Stimulated activated CD8-positive, alpha-beta memory T cell treated with anti-CD3 and anti-CD28 coated beads, Interleukin-15, amount 100 ng/mL, for 4 hours (primary cell): ENCODE measurements around the gene CYP26B1.

Experiments used
- DNase-seq, 2 donors: peaks; one replicate each; pipeline ENCODE4 v3.0.0-alpha.2; 2020; ENCODE audit warnings: low read depth in 2 of 2

The CYP26B1 gene

DNA sequence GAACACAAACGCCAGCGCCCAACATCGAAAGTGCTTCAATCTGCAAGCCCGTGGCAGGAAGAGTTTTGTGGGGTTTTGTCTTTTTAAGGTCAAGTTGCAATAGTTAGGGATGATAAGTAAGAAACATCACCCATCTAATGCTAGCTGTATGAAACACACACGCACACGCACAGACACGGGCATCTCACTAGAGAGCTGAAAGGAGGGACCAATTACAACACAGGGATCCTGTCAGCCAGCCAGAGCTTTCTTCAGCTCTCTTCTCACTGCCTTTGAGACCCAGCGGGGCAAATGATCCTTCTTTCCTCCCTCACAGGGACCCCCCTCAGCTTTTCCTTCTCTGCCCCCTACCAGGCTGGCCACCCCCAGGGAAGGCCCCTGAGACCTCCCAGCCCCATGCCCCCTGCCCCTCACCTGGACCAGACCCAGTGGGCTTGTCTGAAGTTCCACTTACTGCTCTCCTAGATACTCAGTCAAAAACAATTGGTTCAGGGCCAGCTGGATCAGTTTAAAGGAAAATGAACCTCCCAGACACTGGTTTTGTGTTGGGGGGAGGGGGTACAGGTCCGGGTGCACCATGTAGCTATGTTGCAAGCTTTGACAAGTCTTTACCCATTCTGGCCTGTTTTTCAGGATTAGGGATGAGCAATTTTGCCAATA, 17.9 kb downstream of the CYP26B1 start:
- DNase-seq, result no peak

DNA sequence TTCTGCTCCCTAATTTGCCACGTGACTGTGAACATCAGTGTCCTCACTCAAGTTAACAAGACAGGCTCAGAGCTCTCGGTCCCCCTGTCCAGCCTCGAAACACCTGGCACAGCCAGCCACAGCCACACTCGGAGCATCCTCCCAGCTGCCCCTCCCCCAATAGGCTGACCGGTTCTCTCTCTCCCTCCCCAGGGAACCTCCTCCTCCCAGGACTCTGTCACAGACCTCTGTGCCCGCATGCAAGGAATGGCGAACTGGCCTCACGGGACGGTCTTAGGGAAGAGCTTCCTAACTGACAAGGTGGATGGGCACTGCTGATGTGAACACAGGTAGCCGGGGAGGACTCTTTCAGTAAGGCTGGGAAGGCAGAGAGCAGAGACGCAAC, 18.8 kb downstream of the CYP26B1 start:
- no peak for DNase-seq

DNA sequence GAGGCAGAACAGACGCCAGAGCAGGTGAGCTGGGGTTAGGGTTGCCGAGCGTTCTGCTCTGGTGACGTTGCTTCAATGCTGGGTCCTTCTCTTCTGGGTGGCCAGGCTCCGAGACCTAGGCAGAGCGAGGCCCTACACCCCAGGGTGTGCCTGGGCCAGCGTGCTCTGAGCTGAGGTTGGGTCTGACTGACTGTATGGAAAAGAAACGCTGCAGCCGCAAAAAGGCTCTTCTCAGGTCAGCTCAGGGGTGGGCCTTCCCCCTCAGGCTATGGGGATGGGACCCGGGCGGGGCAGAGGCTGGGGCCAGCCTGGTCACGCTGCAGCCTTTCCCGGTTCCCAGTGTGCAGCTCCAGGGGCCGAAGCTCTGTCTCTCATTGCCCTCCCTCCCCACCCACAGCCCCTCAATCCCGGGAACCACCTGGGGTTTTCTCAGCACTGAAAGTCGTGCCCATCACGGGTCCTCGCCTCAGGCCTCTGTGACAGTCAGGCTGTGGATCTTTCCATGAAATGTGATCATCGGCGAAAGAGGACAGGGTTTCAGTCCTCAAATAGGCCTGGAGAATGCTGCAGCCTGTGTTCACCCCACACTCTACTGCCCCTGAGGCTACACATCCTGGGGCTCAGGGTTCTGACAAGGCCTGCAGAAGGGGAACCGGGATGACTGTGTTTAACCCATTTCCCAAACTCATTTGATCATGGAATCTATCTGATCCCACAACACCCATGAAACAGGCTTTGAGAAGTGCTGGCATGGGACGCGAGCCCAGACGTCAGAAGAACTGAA, 19.4 kb downstream of the CYP26B1 start:
- no peak for DNase-seq

DNA sequence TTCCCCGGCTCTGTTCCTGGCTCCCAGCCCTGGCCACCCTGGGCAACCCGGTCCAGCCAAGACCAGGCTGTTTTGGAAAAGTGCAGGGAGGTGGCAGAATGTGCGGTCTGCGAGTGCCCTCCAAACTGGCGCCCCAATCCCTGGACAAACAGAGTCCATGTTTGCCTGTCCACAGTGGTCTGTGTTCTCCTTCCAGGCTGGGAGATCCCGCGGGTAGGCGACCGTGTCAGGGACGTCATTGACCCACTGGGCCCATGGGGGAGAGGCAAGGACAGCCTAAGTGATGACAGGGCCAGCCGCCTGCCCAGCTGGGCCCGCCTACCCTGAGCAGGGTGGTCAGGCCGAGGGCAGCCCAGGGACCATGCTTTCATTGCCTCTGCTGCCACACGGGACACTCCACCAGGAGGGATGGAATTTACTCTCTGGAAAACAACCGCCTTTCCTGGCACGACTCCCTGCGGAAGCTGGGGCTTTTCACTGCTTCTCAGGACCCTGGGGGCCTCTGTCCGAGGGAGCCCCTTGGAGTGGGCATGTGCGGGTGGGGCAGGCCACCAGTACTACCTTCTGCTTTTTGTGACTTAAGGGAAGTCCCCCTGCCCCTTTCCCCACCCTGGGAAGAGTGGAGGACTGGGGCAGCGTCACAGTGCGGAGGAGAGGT, 20.1 kb downstream of the CYP26B1 start:
- no peak for DNase-seq

DNA sequence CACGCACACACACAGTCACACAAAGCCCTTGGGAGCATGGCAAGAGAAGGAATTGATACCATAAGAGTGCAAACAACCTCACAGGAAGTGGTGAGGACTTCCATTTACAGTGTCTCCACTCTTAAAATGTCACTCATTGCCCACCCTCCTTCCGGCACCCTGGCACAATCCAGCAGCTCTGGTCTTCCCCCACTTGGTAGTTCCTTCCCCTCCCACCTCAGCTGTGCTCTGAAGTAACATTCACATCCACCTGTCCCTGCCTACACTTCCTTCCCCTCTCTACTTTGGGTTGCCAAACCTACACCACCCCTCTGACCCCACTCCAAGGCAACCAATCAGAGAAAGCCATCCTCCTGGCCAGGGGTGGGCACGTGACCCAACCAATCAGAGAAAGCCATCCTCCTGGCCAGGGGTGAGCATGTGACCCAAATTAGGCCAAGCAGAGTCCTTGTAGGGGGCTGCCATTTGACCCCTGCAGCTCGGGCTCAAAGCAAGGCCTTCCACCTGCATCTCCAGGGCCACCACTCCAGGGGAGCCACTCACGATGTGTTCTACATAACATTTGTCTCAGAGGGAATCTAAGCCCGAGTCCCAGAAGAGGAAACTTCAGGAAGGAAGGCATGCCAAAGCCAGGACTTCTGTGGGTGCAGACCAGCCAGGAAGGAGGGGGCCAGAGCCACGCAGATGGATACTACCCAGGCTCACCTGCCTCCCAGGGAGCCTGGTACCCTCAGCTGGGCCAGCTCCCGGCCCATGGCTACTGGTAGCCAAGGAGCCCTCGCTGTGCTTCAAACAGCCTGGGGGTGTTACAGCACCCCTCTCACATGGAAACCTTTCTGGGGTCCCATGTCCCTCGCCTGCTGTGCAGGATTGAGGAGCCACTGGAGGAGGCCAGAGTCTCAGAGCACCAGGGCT, 21.2 kb downstream of the CYP26B1 start:
- DNase-seq, result no peak

DNA sequence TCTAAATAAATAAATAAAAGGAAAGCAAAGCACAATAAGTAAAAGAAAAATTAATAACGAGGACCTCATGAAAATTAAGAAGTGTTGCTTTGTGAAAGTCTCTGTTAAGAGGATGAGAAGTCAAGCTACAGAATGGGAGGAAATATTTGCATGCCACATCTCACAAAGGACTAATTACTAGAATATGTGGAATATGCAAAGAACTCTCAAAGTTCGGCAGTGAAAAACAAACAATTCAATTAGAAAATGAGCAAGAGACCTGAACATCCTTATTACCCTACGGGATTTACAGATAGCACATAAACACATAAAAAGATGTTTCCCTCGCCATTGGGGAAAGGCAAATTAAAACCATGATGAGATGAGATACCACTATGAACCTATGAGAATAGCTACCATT, 23.3 kb downstream of the CYP26B1 start:
- no peak for DNase-seq

DNA sequence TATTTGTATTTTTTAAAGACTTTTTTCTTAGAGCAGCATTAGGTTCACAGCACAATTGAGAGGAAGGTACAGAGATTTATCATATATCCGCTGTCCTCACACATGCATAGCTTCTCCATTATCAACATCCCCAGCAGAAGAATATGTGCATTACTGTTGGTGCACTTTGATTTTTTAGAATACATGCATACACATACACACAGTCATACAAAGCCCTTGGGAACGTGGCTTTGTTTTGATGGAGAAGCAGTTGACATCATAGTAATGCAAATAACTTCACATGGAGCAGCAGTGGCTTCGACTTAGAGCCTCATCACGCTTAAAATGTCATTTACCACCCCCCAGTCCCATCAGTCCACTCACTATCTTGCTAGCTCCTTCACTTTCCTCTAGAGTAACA, 26.5 kb downstream of the CYP26B1 start:
- DNase-seq, result no peak

DNA sequence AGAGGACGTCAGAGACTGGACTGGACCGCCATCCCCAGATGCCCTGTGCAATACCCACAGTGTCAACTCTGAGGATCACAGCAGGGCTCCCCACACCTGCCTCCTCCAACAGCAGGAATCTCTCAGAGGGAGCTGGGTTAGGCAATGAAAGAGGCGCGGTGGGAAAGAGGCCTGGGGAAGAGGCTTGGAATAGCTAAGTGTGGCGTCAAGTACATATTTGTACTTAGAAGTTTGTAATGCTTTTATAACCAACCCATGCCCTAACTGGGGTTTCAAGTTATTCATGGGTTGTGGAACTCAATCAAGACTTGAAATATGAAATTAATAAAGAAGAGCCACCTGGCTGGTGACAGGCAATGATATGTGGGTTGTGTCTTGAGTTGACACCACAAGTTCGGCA, 28.7 kb downstream of the CYP26B1 start:
- DNase-seq, result no peak

DNA sequence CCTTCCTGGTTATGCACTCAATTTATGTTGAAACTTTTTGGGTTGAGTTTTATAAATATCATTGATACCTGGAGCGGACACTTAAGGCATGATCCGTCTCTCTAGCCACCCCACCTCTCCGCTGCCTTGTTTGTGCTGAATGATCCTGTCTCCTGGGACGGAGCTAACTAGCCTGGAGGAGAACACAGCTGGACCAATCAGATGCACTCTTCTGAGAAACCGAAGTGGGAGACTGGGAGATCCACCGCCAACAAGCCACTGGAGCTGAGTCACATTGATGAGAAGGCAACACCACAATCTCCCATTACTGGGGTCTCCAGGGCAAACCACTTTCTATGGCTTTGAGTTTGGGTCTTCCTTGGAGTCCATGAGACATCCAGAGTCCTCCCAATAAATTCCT, 29.3 kb downstream of the CYP26B1 start:
- DNase-seq, result no peak

DNA sequence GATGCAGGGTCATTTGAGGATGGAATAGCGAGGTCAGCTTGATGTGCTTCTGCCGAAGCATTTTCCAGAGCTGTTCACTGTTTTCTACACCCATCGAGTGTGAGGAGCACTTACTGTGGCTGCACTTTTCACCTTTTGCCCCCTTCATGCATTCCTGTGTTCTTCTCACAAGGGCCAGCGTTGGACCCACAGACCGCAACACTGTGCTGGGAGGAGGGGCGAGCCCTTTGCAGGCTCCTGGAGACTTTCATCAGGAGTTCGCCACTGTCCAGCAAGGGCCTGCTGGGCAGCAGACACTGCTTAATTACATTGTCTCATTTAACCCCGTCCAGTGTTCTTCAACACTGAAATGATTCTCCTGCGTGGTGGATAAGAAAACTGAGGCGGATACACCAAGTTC, 29.9 kb downstream of the CYP26B1 start:
- DNase-seq, result no peak

DNA sequence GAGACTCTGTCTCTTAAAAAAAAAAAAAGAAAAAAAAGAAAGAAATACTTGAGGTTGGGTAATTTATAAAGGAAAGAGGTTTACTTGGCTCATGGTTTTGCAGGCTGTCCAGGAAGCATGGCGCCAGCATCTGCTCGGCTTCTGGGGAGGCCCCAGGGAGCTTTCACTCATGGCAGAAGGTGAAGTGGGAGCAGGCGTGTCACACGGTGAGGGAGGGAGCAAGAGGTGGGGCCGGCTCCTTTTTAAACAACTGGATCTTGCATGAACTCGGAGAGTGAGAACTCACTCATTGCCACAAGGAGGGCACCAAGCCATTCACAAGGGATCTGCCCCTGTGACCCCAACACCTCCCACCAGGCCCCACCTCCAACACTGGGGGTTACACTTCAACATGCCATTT, 30.6 kb downstream of the CYP26B1 start:
- no peak for DNase-seq

DNA sequence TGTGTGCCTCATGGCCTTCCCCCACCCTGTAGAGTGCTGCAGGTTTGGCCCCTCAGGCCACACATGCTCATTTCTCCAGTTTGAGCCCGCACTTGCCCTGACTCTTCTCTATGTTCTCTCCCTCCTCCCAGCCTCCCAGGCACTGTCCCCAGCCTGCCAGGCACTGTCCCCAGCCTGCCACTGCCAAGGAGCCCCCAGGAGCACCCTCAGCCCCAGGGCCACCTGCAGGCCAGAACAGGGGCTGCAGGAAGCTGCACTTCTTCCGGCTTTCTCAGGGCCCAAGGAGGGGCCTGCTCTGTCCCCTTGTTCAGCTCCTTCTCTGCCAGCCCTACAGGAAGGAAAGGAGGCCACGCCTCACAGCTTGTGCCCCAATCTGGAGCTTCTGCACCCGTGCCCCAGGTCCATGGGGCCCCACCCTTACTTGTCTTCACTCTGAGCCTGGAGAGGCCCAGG, 31.6 kb downstream of the CYP26B1 start:
- no peak for DNase-seq

DNA sequence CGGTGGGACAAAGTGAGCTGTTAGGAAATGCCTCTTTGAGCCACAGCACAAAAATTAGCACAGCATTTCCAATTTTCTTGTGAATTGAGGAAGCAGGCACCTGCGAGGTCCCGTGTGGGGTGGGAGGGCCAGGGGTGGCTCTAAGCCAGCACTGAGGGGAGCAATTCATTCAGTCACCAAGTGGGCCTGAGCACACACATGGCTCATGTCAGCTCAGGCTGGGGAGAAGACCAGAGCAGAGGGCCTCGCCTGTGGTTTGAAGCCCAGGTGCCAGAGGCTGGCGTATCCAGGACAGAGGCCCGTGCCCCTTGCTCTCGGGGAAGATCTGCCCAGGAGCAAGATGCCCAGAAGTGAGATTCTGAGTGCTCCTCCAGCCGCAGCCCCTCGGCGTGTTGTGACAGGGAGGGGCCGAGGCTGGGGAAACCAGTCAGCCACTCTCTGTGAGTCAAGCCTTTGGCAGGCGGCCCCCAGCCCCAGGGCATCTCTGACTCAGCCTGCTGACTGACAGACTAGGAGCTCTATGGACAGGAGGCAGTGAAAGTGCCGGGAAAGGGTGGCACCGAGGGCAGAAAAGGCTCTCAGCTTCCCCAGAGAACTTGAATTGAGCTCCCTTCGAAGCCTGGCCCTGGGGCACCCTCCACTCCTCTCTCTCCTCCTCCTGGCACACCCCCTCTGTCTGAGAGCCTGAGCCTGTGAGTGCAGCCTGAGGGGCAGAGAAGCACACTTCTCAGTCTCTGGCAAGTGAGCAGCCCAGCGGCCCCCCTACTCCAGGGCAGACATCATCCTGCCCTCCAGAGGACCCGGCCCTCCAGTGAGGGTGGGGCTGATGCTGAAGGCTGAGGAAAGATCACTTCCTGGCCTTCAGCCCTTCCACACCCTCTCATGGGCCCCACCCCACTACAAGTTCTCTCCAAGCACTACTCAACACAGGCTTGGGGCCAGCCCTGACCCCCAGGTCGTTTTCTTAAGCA, 32.3 kb downstream of the CYP26B1 start:
- DNase-seq, result no peak

DNA sequence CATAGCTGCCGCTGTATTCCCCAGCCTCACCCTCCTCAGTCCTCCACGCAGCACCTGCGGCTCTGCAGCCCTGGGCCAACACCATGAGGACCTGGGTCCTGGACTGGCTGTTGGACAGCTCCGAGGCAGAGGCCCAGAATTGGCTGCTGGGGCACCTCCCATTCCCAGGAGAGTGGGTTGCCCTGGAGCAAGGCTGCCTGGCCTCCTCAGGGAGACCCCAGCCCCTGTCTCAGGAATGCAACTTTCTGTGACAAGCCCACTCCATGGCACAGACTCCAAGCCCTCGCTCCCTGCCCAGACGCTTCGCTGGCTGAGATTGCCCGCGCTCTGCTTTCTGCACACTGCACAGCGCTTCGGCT, 33.0 kb downstream of the CYP26B1 start:
- DNase-seq, result no peak

DNA sequence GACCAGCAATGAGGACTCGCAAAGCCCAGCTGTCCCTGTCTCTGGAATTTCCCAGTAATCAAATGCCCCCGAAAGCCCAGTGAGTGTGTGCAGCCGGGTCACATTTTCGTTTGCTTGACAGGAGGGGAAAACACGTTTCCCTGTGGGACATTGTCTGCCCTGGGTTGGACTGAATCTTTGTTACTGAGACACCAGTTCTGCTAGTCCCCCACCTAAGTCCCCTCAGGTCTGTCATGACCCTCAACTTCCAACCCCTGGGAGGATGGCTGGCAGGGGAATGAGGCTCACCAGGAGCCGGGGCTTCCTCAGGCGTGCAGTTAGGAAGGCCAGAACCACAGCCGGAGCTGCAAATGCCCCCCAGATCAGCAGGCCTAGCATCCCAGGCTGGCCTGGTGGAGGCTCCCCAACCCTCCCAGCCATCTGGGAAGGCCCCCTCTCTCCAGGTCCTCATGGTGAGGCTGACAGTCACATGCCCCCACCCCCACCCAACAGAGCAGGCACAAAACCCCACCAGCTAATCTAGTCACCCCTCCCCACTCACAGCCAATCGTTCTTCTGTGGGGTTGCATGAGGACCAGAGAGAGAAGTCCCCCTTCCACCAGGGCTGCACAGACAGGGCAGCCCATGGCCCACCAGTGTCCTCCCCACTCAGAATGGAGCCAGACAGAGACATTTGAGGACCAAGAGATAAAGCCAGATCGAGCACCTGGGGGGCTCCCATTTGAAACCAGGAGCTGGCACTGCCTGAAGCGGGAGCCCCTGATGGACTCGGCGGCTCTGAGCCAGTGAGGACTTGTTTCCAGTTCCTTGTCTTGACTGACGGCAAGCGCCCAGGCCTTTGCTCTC, 33.6 kb downstream of the CYP26B1 start:
- no peak for DNase-seq

DNA sequence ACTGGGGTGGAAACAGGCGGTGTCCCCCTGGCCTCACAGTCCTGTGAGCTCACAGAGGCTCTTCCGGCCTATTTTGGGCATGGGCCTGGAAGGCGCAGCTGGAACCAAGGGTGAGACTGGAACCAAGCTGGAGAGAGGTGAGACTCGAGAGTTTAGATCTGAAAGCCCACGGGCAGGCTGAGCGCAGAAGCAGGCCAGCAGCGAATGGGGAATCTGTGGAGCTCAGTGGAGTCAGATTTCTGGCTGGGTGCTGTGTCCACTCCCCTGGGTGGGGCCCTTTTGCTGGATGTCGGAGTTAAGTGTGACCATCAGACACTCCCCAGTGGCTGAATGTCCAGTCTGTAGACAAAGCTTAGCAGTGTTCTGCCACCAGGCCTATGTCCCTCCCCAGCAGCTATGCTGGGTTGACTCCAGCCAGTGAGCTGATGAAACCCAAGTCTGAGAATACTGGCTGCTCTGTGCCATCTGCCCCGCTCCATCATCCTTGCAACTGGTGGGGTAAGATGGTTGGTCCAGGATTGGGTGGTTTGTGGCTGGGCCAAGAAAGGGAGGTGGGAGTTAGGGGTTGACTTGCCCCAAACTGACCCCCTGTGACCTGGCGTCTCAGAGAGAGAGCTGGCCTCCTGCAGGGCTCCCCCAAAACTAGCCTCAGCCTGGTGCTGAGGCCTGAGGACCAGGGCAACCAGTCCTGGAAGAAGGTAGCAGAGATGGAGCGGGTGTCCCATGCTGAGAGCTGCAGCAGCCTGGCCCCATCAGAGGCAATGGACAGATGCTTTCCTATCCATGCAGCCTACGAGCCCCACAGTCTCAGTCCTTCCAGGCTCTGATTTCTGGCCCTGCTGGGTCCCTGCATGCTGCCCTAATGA, 34.4 kb downstream of the CYP26B1 start:
- no peak for DNase-seq

DNA sequence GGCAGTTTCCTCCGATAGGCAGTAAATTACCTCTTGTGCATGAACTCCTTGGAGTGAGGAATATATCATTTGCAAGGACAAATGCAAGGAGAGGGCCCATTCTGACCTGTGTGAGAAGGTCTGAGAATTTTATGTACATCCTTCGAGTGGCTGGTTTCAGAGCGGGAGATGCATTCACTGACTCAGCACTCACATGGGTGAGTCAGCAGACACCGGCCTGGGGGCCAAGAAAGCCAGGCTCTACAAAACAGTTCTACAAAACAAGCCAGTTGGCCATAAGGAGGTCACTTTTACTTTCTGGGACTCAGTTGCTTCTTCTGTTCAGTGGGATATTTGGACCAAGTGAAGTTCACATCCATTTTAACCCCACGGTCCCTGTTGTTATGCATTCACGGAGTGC, 35.3 kb downstream of the CYP26B1 start:
- no peak for DNase-seq

DNA sequence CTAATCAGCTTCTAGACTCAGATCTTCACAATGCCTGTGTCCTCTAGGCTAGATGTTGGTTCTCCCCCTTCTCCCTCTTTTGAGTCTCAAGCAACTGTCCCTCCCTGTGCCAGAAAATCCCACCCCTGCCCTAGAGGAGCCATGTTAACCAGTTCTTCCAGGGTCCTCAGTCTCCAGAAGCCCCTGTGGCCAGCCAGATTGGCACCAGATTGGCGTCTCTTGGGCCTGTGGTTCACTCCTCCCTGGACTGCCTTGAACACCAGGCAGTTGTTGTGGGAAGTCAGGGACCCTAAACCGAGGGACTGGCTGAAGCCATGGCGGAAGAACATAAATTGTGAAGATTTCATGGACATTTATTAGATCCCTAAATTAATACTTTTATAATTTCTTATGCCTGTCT, 36.6 kb downstream of the CYP26B1 start:
- no peak for DNase-seq

DNA sequence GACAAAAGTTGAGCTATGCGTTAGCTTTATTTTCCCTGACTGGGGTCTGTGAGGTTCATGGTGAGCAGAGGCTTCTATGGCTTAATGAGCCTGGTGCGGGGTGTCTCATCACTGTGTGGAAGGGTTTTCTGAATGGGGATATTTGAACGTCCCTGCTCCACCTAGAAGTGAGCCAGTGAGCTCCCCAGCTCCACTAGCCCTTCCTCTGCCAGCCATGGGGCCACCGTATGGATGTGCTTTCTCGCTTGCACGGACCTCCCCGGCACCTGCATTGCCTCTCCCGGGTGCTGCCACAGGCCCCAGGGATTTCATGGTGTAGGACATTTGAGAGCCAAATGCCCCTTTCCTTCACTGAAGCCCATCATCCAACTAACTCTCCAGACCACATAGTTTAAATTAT, 37.8 kb downstream of the CYP26B1 start:
- DNase-seq, result no peak
